Measurements from ENCODE around the gene C16orf95. TPM values are rescaled to one million over a fixed set of nuclear protein-coding genes. Genes with fewer than 3 reads are reported as not detected.
"Not testable (repeated sequence)": the region's sequence is repeated elsewhere in the genome, so short reads cannot be mapped to it uniquely, and the experiment has no call there.

C16orf95 gene, protein sequence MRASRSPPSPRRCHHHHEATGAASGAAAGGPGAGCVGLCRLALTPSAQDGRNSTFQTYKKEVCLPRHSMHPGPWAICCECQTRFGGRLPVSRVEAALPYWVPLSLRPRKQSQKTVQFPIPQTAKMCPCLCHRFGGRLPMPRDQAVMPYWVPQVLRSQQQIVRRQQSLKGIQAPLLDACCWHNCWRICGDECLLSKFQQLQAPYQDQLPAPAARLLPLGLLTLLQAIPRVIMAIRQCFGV
- 2.6 and 3.4 TPM in 2 replicates for total RNA-seq (2014; rRNA removed; shearing (Covaris generic))
- polyA plus RNA-seq (2015; cell fraction: cytosol; rRNA removed): 4.8 and 5.2 TPM in 2 replicates
- 2.0 and 4.9 TPM in 2 replicates for polyA plus RNA-seq (2015; cell fraction: nucleus; rRNA removed)

DNA sequence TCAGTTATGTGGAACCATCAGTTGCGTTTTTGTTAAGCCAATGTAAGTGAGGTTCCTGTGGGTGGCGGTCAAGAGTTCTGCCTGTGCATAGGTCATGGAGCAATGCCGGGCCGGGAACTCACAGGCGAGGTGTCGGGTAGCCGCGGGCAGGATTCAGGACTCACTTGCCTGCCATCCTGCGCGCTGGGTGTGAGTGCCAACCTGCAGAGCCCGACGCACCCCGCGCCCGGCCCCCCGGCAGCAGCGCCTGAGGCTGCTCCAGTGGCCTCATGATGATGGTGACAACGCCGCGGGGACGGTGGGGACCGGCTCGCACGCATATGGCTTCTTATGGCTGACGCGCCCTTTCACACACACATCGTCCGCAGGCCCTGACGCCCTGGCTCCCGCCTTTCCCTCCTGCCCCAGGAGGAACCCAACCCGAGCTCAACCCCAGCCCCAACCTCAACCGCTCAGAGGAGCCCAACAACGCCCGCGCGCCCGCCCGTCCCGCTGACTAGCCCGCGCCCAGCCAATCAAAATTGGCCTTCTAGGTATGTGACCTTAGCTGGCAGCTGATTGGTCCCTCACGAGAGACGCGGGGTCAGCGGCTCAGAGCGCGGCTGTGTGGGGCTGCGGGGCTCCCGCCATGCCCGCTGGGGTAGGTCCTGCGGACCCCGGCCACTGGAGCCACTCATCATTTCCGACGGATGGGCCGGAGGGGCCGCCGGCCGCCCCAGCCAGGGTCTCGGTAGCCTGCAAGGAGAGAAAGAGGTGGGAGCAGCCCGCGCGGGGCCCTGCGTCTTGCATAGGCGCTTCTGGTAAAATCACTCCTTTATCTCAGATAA is at the start of gene C16orf95:
Gene C16orf95, minus strand, starts transcription at position 470 of the 827 bp plus-strand sequence. Its CDS starts 150 bp downstream, at position 320.
- DNase-seq (ENCODE audit: low read depth, low spot score): peak; percentile 92
- in situ Hi-C loops (cut with HindIII; ENCODE audit: low pct_unique_long_range_greater_than_20kb, low sequenced_read_pairs): no loop called here

DNA sequence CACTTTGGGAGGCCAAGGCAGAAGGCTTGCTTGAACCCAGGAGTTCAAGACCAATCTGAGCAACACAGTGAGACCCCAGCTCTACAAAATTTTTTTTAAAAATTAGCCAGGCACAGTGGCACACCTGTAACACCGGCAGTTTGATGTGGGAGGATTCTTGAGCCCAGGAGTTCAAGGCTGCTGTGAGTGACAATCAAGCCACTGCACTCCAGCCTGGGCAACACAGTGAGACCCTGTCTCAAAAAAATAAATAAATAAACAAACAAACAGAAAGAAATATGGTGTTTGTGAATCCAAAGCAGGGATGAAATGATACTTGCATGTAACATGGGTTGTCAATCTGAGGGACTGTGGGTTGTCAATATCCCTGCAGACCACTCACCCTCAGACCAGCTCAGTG is 49.7 kb upstream of the C16orf95 start:
- in situ Hi-C loops (cut with HindIII; ENCODE audit: low pct_unique_long_range_greater_than_20kb, low sequenced_read_pairs): no loop called here
- no peak for DNase-seq (ENCODE audit: low read depth, low spot score)

DNA sequence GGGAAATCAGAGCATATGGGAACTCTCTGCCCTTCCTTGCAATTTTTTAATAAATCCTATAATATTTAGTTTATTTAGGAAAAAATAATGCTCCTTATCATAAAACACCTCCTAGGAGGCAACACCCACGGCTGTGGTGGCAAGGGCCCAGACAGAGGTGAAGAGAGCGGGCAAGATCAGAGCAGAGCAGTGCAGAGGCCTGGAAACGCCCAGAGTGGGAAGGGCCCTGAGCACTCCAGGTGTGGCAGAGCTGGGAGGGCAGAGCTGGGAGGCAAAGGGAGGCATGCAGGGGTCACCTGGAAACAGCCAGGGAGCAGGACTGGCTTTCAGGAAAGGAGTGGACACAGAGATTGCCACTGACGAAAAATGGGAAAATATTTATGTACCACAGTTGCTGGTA is 49.1 kb upstream of the C16orf95 start:
- in situ Hi-C loops (cut with HindIII; ENCODE audit: low pct_unique_long_range_greater_than_20kb, low sequenced_read_pairs): no loop called here
- DNase-seq (ENCODE audit: low read depth, low spot score): no peak

DNA sequence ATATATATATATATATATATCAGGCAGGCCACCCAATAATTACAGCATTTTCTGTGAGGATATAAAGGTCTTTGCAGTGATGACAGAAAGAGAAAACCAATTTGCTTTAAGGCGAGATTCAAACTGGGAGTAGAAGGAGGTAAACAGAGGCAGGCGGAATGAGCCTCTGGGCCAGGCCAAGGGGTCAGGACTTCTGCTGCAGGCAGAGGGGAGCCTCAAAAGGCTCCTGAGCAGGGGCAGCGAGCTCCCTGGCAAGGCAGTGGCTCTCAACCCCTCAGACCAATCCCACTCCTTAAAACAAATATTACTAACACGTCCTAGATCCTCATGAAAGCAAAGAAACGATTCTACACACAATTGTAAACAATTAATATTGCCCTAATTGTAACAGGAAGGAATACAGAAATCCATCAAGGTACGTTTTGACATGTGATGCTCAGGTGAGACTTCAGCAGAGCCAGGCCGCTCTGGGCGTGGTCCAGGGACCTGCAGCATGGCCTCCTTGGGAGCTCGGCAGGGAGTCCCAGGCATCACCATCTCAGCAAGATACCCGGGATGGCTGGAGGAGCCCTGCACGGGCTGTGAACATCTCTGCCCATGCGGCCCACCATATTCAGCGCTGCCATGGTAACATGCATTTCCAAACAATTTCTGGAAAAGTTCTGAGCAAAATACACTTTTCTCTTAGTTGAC is 48.0 kb upstream of the C16orf95 start:
- in situ Hi-C loops (cut with HindIII; ENCODE audit: low pct_unique_long_range_greater_than_20kb, low sequenced_read_pairs): no loop called here
- DNase-seq (ENCODE audit: low read depth, low spot score): no peak

DNA sequence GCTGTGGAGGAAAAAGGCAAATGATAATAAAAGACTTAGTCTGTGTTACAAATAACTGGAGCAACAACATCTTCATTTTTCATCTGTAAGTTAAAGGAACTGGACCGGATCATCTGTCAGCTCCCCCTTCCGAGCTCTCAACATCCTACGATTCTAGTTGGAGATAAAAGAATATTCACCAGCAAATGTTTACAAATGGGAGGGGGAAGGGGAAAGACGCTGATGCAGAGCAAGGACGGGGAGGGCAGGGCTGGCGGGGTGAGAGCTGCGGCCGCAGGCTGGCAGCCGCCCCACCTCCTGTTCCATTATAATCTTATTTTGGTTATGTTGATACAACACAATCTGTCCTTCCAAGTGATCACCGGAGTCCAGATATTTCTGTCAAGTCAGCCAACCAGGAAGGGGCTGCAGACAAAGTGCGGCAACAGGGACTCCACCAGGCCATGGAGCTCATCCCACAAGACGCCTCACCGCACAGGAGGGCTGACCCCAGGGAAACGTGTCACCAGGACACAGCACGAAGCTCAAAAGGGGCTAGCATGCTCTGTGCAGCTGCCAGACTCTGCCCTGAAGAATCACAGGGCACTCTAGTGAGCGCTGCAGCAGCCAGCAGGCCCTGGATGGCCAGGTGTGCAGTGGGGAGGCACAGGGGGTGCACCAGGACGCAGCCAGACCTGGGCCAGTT is 46.7 kb upstream of the C16orf95 start:
- DNase-seq (ENCODE audit: low read depth, low spot score): no peak
- in situ Hi-C loops (cut with HindIII; ENCODE audit: low pct_unique_long_range_greater_than_20kb, low sequenced_read_pairs): no loop called here

DNA sequence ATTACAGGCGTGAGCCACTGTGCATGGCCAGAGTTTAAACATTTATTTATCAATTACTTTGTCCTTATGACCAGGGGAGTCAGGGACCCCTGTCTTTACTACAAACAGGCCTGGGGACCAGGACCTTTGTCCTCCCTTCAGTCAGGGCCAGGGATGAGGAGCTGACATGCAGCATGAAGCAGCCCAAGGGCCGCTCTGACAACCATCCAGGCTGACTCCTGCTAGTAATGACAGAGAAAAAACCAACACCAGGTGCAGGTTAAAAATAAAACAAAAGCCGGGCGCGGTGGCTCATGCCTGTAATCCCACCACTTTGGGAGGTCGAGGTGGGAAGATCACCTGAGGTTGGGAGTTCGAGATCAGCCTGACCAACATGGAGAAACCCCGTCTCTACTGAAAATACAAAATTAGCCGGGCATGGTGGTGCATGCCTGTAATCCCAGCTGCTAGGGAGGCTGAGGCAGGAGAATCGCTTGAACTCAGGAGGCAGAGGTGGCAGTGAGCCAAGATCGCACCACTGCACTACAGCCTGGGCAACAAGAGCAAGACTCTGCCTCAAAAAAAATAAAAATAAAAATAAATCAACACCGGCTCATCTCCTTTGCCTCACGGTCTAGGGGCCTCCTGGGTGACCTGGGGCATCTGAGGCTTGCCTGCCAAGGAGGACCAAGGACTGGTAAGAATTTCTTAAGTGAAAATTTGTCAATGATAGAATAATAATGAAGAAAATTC is 45.8 kb upstream of the C16orf95 start:
- in situ Hi-C loops (cut with HindIII; ENCODE audit: low pct_unique_long_range_greater_than_20kb, low sequenced_read_pairs); DNase-seq (ENCODE audit: low read depth, low spot score): not testable (repeated sequence)

DNA sequence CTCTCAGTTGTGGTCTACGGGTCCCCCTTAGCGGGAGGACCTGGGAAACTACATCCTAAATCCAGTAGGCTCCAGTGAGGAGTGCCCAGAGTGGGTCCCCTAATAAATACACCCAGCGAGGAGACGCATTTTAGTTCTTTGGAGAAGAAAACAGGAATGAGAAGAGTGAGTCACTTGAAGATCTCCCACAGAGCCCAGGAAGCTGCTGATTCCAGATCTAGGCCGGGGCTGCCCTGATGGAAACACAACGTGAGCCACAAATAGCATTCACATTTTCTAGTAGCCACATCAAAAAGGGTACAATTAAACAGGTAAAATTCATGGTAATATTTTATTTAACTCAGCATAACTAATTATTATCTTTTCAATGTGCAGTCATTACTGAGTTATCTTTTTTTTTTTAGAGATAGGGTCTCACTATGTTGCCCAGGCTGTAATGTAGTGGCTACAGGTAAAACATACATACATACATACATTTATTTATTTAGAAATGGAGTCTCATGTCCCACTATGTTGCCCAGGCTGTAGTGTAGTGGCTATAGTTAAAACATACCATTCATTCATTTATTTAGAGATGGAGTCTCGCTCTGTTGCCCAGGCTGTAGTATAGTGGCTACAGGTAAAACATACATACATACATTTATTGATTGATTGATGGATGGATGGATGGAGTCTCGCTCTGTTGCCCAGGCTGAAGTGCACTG is 44.9 kb upstream of the C16orf95 start:
- in situ Hi-C loops (cut with HindIII; ENCODE audit: low pct_unique_long_range_greater_than_20kb, low sequenced_read_pairs): no loop called here
- no peak for DNase-seq (ENCODE audit: low read depth, low spot score)

DNA sequence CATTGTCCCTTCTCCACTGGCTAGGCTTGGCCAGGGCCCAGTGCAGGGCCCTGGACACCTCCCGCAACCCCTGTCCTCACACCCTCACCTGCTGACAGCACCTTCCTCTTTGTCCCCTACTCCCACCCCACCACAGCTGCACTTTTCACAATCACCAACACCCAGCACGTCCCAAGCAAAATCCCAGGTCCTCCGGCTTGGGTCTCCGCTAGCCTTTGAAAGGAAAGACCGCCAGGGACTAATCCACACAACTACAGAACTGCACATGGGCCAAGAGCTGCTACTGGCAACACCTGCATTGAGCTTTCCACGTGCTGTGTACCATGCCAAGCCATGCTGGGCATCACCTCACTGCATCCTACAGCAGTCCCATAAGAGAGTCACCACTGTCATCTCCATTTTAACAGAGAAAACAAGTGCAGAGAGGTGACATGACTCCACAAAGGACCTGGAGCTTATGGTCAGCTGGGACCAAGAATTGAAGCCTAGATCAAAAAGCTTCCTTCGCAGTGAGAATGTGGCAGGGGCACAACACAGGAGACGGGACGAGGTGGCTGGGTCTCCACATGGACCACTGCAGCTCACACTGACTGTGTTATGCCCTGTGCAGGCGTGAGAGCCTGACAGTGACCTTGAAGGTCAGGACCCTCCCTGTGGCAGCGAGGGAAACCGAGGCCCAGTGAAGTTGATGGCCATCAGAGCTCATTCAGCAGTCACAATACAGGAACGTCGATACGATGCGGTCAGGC is 43.8 kb upstream of the C16orf95 start:
- DNase-seq (ENCODE audit: low read depth, low spot score): no peak
- in situ Hi-C loops (cut with HindIII; ENCODE audit: low pct_unique_long_range_greater_than_20kb, low sequenced_read_pairs): no loop called here

DNA sequence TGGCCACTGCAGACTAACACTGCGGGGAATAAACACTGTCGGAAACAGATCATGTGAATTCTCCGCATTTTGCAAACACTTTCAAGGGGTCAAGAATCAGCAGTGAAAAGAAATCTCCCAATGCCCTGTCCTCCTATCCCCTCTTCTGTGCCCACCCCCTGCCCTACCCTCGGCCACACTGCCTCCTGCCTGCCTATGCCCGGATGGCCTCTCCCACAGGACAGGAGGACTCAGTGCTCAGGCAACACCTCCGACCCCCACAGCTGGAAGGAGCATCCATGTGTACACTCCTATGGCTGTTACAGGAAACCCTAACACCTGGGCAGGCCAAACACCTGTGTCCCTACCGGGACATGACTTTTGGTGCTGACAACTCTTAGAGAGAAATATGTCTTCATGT is 41.9 kb upstream of the C16orf95 start:
- no peak for DNase-seq (ENCODE audit: low read depth, low spot score)
- in situ Hi-C loops (cut with HindIII; ENCODE audit: low pct_unique_long_range_greater_than_20kb, low sequenced_read_pairs): no loop called here

DNA sequence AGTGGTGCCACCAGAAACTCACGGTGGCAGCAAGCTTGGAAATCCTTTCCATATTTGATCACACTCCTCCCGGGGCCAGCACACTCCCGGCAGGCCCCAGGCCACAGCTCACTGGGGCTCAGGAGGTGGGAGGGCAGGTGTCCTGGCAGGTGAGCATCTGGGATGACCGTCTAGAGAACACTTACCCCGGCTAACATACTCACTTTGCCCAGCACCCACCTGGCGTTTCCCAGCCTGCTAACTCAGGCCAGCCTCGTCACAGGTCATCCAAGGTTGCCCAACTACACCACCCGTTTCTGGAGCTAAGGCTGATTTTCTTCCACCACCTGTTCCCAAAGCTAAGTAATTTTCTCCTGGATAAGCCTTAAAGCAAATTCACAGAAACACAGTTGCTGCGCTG is 41.5 kb upstream of the C16orf95 start:
- no peak for DNase-seq (ENCODE audit: low read depth, low spot score)
- in situ Hi-C loops (cut with HindIII; ENCODE audit: low pct_unique_long_range_greater_than_20kb, low sequenced_read_pairs): no loop called here

DNA sequence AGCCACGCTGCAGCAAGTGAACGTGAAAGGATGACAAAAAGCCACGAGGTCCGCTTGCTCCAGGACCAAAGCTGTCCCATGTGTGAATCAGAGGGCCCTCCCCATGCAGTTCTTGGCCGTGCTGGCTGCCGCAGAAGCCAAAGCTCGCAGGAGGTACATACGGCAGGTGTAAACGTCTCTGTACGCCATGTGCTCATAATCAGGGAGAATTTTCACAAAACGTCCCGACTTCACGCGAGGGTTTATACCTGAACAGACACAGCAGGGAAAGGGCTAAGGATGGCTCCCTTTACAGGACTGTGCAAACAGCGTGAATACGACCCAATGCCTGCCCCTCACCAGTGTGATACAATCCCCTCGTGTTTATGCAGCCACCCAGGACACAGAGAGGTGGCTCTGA is 41.1 kb upstream of the C16orf95 start:
- DNase-seq (ENCODE audit: low read depth, low spot score): no peak
- in situ Hi-C loops (cut with HindIII; ENCODE audit: low pct_unique_long_range_greater_than_20kb, low sequenced_read_pairs): no loop called here

DNA sequence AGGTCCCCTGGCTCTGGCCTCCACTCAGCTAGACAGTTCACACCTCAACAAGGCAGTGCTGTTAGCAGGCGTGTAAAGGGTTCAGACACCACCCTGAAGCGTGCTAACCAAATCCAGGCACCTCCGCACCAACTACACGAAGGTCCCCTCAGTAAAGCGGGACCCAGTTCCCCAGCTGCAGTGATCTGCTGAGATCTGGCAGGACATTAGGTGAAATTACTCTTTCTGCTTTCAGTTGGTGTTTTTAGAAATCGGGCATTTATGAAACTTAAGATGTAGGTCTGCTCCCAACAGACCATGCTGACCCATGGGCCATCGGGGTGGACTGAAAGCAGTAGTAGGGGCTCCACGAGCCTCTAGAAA is 39.3 kb upstream of the C16orf95 start:
- in situ Hi-C loops (cut with HindIII; ENCODE audit: low pct_unique_long_range_greater_than_20kb, low sequenced_read_pairs): no loop called here
- no peak for DNase-seq (ENCODE audit: low read depth, low spot score)

DNA sequence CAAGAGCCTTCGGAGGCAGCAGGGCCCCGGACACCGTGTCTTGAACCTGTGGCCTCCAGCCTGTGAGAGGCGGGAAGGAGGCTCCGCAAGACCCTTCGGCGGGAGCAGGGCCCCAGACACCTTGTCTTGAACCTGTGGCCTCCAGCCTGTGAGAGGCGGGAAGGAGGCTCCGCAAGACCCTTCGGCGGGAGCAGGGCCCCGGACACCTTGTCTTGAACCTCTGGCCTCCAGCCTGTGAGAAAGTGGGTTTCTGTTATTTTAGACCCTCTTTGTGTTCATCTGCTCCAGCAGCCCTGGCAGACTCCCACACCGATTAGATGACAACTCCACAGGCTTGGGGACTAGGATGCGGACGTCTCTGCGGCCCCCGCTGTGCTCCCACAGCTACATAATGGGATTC is 36.4 kb upstream of the C16orf95 start:
- in situ Hi-C loops (cut with HindIII; ENCODE audit: low pct_unique_long_range_greater_than_20kb, low sequenced_read_pairs): no loop called here
- no peak for DNase-seq (ENCODE audit: low read depth, low spot score)

DNA sequence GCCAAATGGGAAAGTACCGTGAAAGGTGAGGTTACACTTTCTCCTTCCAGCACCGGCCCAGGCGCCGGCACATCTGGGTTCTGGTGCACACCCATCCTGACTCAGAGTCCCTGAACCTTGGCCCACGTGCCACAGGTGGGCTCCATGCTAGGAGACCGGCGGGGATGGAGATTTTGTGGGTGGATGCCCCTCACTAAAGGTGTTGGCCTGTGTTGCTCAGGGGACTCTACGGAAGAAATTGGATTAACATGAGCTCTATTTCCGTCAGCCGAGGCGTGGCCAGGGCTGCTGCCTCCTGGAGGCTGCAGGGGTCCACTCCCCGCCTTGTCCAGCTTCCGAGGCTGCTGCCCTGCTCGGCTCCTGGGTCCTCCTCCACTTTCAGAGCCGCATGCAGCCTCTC is 35.6 kb upstream of the C16orf95 start:
- DNase-seq (ENCODE audit: low read depth, low spot score): no peak
- in situ Hi-C loops (cut with HindIII; ENCODE audit: low pct_unique_long_range_greater_than_20kb, low sequenced_read_pairs): no loop called here

DNA sequence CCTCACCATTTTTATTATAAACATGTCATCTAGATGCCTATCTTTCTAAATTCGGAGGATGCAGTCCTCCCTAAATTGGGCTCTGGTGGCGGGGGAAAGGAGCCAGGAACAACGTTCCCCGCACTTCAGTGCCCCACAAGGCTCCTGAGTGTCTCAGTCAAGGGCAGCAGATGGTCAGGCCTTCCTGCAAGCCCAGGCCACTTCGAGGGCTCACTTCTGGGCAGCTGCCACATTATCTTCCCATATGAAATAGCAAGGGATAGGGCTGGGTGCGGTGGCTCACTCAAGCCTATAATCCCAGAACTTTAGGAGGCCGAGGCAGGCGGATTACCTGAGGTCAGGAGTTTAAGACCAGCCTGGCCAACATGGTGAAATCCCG is 34.1 kb upstream of the C16orf95 start:
- in situ Hi-C loops (cut with HindIII; ENCODE audit: low pct_unique_long_range_greater_than_20kb, low sequenced_read_pairs): no loop called here
- DNase-seq (ENCODE audit: low read depth, low spot score): no peak

DNA sequence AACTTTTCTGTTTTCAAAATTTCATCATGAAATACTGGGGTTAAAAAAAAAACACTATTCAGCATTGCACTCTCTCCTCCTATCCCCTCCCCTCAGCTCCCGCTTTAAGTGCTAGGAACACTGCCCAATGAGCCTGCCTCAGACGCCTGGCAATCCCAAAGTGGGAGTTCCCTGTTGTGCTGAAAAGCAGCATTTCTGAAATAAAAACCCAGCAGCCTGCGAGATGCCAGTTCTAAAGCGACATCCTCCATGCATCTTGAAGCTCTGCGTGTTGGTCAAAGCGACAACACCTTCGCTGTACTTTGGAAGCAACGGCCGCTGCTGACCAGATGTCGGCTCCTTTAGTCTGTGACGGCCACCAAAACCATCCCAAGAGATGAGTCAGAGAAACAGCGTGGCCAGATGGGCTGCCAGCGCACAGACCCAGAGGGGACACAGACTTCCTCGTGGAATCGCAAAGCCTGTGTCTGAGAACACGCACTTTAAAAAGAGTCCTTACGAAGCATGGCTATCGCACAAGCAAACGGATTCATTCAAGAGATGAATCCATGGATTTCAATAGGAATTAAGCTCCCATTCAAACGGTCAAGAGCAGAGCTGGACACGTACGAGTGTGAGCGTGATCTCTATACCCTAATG is 33.6 kb upstream of the C16orf95 start:
- in situ Hi-C loops (cut with HindIII; ENCODE audit: low pct_unique_long_range_greater_than_20kb, low sequenced_read_pairs): no loop called here
- DNase-seq (ENCODE audit: low read depth, low spot score): no peak
